Parathyroid adenoma (tissue), 2 donors: ENCODE measurements around the gene PADI3.

Source experiments
- H2AFZ ChIP-seq: fragments of 300-600 bp; sonication (generic); one replicate; pipeline ENCODE4 v1.7.0; 2017; ENCODE audit warnings: antibody characterized with exemption, mild to moderate bottlenecking
- H3K27ac ChIP-seq: fragments of 300-600 bp; sonication (generic); one replicate; pipeline ENCODE4 v1.7.0; 2017
- H3K27me3 ChIP-seq: fragments of 300-600 bp; sonication (generic); one replicate; pipeline ENCODE4 v1.7.0; 2017; ENCODE audit warnings: low read length; ENCODE audit not compliant: control insufficient read depth, insufficient read depth
- H3K36me3 ChIP-seq: fragments of 300-600 bp; sonication (generic); one replicate; pipeline ENCODE4 v1.7.0; 2017; ENCODE audit warnings: low read length; ENCODE audit not compliant: control insufficient read depth, insufficient read depth
- H3K4me1 ChIP-seq: fragments of 300-600 bp; sonication (generic); one replicate; pipeline ENCODE4 v1.7.0; 2017; ENCODE audit warnings: control low read depth
- H3K4me2 ChIP-seq: fragments of 300-600 bp; sonication (generic); one replicate; pipeline ENCODE4 v1.7.0; 2017; ENCODE audit warnings: low read length
- H3K4me3 ChIP-seq: fragments of 300-600 bp; sonication (generic); one replicate; pipeline ENCODE4 v1.7.0; 2017; ENCODE audit warnings: low read depth, low read length
- H3K79me2 ChIP-seq: fragments of 300-600 bp; sonication (generic); one replicate; pipeline ENCODE4 v1.7.0; 2017; ENCODE audit warnings: control low read depth
- H3K9ac ChIP-seq: fragments of 300-600 bp; sonication (generic); one replicate; pipeline ENCODE4 v1.7.0; 2017; ENCODE audit warnings: mild to moderate bottlenecking
- H3K9me3 ChIP-seq: fragments of 300-600 bp; sonication (generic); one replicate; pipeline ENCODE4 v1.7.0; 2017; ENCODE audit warnings: low read length; ENCODE audit not compliant: control insufficient read depth
- CTCF ChIP-seq: fragments of 300-600 bp; sonication (generic); IDR thresholded peaks from one replicate; pipeline ENCODE4 v1.7.0; 2017; ENCODE audit warnings: antibody characterized with exemption, mild to moderate bottlenecking
- donor health status: primary hyperparathyroidism.

The PADI3 gene

GRCh38 chr1:17210176-17210575, 38.7 kb upstream of the PADI3 start:
- H3K27me3 ChIP-seq, result no peaks in the 10 kb centered on the region

GRCh38 chr1:17211377-17211776, 37.5 kb upstream of the PADI3 start:
- Histone ChIP-seq H3K4me2 (no peak overlapping the region), H3K9me3 (no peaks in the 10 kb centered on the region), H3K79me2 (no peaks in the 10 kb centered on the region), H3K27me3 (no peaks in the 10 kb centered on the region), H3K4me3 (no peak overlapping the region), H2AFZ (no peak overlapping the region), H3K36me3 (no peaks in the 10 kb centered on the region), H3K9ac (no peak overlapping the region), H3K4me1 (peaks cover 3% of the 10 kb centered on the region), H3K27ac (no peak overlapping the region)
- no peak for TF ChIP-seq CTCF

More at GRCh38 chr1:17210176-17210575, 38.7 kb upstream of the PADI3 start:
- H3K79me2 ChIP-seq, result no peaks in the 10 kb centered on the region
- H3K27ac ChIP-seq, result no peak overlapping the region
- TF ChIP-seq CTCF, result no peak
- H3K36me3 ChIP-seq, result no peaks in the 10 kb centered on the region
- H3K9me3 ChIP-seq, result no peaks in the 10 kb centered on the region
- no peak overlapping the region for H3K9ac ChIP-seq
- no peak overlapping the region for H3K4me3 ChIP-seq
- no peak overlapping the region for H3K4me2 ChIP-seq
- no peak overlapping the region for H2AFZ ChIP-seq
- peaks cover 3% of the 10 kb centered on the region for H3K4me1 ChIP-seq

GRCh38 chr1:17212009-17212408, 36.9 kb upstream of the PADI3 start:
- Histone ChIP-seq H3K9me3 (no peaks in the 10 kb centered on the region), H3K27me3 (no peaks in the 10 kb centered on the region), H3K4me3 (no peak overlapping the region), H3K4me1 (peaks cover 3% of the 10 kb centered on the region), H3K4me2 (no peak overlapping the region), H3K79me2 (no peaks in the 10 kb centered on the region), H3K36me3 (no peaks in the 10 kb centered on the region), H3K27ac (no peak overlapping the region), H2AFZ (no peak overlapping the region), H3K9ac (no peak overlapping the region)
- TF ChIP-seq CTCF, result no peak

GRCh38 chr1:17212487-17213121, 36.3 kb upstream of the PADI3 start:
- Histone ChIP-seq H3K9me3 (no peaks in the 10 kb centered on the region), H3K4me2 (peak overlapping the region; percentile 45), H3K79me2 (no peaks in the 10 kb centered on the region), H2AFZ (no peak overlapping the region), H3K4me1 (peaks cover 3% of the 10 kb centered on the region), H3K9ac (no peak overlapping the region), H3K27me3 (no peaks in the 10 kb centered on the region), H3K36me3 (no peaks in the 10 kb centered on the region), H3K4me3 (no peak overlapping the region), H3K27ac (no peak overlapping the region)
- TF ChIP-seq CTCF, result no peak

GRCh38 chr1:17213148-17213781, 35.6 kb upstream of the PADI3 start:
- TF ChIP-seq CTCF, result no peak
- no peak overlapping the region for H3K27ac ChIP-seq
- H3K4me2 ChIP-seq, result peak overlapping the region; percentile 49
- no peaks in the 10 kb centered on the region for H3K36me3 ChIP-seq
- no peaks in the 10 kb centered on the region for H3K27me3 ChIP-seq
- no peak overlapping the region for H2AFZ ChIP-seq
- H3K4me3 ChIP-seq, result no peak overlapping the region
- H3K4me1 ChIP-seq, result peaks cover 3% of the 10 kb centered on the region
- no peak overlapping the region for H3K9ac ChIP-seq
- no peaks in the 10 kb centered on the region for H3K9me3 ChIP-seq
- no peaks in the 10 kb centered on the region for H3K79me2 ChIP-seq
